Measurements from ENCODE around the gene TPGS1.

DNA sequence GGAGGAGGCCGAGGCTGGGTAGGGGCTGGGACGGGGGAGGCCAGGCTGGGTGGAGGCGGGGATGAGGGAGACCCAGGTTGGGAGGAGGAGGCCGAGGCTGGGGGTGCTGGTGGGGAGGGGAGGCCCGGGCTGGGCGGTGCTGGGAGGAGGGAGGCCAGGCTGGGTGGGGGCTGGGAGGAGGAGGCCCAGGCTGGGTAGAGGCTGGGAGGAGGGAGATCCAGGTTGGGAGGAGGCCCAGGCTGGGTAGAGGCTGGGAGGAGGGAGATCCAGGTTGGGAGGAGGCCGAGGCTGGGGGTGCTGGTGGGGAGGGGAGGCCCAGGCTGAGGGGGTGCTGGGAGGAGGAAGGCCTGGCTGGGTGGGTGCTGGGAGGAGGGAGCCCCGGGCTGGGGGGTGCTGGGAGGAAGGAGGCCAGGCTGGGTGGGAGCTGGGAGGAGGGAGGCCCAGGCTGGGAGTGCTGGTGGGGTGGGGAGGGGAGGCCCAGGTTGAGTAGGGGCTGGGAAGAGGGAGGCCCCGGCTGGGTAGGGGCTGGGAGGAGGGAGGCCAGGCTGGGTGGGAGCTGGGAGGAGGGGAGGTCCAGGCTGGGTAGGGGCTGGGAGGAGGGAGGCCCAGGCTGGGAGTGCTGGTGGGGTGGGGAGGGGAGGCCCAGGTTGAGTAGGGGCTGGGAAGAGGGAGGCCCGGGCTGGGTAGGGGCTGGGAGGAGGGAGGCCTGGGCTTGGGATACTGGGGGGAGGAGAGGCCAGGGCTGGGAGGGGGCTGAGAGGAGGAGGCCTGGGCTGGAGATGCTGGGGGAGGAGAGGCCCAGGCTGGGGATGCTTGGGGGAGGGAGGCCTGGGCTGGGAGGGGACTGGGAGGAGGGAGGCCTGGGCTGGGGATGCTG is 10.7 kb downstream of the TPGS1 start:
- TF ChIP-seq POLR2A (IDR thresholded peaks at IDR 0.05; ENCODE audit: low read depth, low read length), result no peak
- no peak for TF ChIP-seq POLR2AphosphoS5 (IDR thresholded peaks at IDR 0.05; ENCODE audit: low read depth, low read length)

Measured in GM12892 (cell line).